HT1080 (cell line): ENCODE results near the gene DEFB128. TPM values are rescaled to one million over a fixed set of nuclear protein-coding genes. Genes with fewer than 3 reads are reported as not detected.
"Not testable (repeated sequence)": the region's sequence is repeated elsewhere in the genome, so short reads cannot be mapped to it uniquely, and the experiment has no call there.

Experiments used
- DNase-seq: peaks from one replicate; pipeline ENCODE4 v3.0.0-alpha.2; 2015; ENCODE audit warnings: low read depth
- polyA plus RNA-seq, 2 experiments: library from polyadenylated mRNA; depleted of rRNA; stranded (reverse); fragments of >200 nt; gene quantifications; 2 replicates each; pipeline ENCODE4 v1.2.3, GENCODE V29; 2015
- total RNA-seq: library from RNA; depleted of rRNA; stranded (reverse); fragments of >200 nt; shearing (Covaris generic); gene quantifications from 2 replicates; pipeline ENCODE4 v1.2.3, GENCODE V29; 2014; rRNA removed

Gene DEFB128
- total RNA-seq, result not detected in 2 replicates
- not detected in 2 replicates for polyA plus RNA-seq (2015; cell fraction: cytosol; rRNA removed)
- polyA plus RNA-seq (2015; cell fraction: nucleus; rRNA removed), result not detected in 2 replicates

DNA sequence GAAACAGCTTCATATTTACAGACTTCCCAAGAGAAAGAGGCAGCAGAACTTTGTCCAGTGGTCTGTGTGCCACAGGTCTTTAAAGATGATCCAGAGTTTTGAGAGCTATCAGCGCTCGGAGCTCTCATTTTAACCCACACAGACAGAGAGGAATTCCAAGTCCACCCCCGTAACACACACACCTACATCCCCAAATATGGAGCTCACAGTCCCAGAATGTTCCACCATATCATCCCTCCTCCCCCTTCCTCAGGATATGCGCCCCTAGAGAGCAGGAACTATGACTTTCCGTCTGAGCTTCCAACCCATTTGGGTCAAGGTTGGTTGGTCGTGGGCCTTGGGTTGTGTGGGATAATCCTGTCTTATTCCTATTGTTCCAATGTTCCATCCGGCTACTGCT is at the start of gene DEFB128:
TSS of gene DEFB128 (minus strand) at position 101 of the 400 bp plus-strand sequence. CDS start at position 13, 88 bp downstream.
- no peak for DNase-seq

DNA sequence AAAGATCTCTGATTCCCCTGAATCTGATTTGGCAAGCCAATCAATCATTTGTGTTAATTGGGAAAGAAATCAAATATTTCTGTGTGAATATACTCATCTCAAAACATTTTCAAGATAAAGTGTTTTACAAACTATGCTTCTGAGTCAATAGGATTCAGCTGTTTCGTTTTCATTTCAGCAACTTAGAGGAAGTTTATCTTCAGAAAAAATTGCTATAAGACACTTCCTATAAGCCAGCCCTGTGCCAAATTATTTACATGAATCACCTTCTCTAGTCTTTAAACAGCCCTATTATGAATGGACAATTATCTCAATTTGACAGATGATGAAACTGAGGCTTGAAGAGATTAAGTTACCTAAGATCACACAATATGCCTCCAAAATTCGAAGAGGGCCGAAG is 48.4 kb upstream of the DEFB128 start:
- no peak for DNase-seq

DNA sequence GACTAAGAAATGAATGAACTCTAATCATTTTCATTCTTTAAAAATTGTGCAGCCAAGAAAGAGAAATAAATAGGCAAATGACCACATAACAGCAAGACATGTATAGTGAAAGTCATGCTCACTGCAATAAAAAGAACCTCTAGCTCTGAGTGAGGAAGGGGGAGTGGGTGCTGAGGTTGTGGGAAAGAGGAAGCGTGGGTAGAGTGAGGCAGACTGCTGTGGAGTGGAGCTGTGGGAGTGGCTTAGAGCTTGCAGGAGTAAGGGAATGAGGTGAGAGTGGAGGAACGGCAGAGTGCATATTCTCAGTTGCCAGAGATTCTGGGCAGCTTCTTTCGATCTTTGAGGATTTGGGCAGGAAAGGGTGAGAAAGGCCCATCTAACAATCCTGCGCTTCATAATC is 48.0 kb upstream of the DEFB128 start:
- no peak for DNase-seq

- DNase-seq, result peak; percentile 17
Observed at GRCh38 chr20:235891-236290, 46.4 kb upstream of the DEFB128 start.

DNA sequence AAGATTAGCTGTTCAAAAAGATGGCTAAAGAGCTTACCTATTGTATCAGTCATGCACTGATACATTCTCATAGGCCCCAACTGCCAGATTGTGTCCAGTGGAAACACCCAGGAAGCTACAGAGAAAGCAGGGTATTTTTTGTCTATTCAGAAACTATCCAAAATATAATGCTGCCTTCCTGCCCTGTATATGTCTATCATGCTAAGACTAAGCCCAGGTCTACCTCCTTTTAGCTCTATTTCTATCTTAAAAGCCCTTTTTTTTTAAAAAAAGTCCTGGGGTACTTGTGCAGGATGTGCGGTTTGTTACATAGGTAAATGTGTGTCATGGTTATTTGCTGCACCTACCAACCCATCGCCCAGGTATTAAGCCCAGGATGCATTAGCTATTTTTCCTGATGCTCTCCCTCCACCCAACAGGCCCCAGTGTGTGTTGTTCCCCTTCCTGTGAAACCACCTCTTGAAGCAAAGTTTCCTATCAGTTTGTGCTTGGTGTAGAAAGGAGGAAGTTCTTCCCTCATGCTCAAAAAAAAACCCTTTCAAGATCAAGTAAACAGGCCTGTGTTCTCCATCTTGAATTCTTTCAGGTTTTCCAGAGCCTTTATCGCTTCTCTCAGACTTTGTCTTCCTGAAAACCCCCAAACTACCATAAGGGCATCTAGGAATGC is 38.1 kb upstream of the DEFB128 start:
- DNase-seq, result no peak

DNA sequence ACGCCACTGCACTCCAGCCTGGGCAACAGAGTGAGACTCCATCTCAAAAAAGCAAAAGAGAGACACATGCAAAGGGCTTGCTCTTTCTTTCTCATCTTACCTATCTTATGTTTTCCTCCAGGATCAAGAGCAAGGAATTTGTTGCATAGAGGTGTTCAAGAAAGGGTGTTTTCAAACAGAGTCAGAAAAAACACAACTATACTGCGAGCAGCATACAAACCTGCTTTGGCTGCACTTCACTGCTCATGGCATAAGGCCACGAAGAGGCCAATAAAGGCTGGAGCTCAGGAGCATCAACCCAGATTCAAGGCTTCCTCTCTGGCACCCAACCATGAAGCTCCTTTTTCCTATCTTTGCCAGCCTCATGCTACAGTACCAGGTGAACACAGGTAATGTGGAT is 37.4 kb upstream of the DEFB128 start, which contains the start of gene DEFB129:
TSS of gene DEFB129 (plus strand) at position 301 of the 400 bp plus-strand sequence. CDS start at position 332, 31 bp downstream.
- DNase-seq, result no peak

DNA sequence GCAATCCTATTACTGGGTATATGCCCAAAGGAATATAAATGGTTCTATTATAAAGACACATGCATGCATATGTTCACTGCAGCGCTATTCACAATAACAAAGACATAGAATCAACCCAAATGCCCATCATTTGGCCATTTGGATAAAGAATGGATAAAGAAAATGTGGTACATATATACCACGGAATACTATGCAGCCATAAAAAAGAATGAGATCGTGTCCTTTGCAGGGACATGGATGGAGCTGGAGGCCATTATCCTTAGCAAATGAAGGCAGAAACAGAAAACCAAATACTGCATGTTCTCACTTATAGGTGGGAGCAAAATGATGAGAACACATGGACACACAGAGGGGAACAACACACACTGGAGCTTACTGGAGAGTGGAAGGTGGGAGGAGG is 36.4 kb upstream of the DEFB128 start:
- not testable (repeated sequence) for DNase-seq

DNA sequence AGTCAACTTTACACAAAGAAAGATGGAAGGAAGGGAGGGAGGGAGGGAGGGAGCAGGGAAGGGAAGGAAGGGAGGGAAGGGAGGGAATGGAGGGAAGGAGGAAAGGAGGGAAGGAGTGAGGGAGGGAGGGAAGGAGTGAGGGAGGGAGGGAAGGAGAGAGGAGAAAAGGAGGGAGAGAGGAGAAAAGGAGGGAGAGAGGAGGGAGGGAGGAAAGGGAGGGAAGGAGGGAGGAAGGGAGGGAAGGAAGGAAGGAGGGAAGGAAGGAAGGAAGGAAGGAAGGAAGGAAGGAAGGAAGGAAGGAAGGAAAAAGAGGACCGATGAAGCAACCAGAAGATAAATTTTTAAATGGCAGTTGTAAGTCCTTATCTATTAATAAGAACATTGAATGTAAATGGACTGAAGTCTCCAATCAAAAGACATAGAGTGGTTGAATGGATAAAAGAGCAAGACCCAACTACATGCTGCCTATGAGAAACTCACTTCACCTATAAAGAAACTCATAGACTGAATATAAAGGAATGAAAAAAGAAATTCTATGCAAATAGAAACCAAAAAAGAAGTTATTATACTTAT is 31.8 kb upstream of the DEFB128 start:
- no peak for DNase-seq

DNA sequence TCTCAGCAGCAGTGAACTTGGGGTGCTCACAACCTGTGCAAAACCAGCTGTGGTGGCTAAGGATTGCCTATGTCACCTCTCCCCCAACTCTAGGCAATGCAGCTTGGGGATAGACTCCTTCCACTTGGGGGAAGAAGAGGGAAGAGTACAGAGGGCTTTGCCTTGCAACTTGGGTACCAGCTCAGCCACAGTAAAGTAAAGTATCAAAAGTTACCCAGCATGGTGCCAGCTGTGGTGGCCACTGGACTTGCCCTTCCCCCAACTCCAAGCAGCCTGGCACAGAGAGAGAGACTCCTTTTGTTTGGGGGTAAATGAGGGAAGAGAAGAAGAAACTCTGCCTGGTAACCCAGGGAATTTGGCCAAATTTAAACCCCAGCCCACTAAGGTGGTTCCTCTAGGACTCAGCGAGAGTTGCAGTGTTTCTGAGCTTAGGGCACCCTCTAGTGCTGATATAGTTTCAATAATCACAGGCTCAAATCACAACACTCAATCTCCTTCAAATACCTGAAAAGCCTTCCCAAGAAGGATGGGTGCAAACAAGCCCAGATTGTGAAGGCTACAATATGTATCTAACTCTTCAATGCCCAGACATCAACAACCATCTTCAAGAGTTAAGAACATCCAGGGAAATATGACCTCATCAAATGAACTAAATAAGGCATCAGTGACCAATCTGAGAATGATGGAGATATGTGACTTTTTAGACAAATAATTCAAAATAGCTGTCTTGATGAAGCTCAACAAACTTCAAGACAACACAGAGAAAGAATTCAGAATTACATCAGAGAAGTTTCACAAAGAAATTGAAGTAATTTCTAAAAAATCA is 30.0 kb upstream of the DEFB128 start:
- DNase-seq, result peak; percentile 15

DNA sequence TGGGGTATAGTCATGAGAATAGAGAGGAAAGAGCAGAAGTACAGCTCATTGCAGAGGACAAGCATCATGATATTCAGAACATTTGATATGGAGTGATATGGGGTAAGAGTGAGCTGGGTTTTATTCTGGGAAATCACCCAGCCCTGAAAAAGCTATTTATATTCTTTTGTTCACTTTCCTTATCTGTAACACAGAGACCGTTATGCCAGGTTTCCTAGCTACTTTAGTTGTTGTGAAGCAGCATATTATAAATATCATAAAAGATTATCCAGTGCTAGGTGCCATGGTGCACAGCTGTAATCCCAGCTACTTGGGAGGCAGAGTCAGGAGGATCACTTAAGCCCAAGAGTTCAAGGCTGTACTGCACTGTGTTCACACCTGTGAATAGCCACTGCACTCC is 27.8 kb upstream of the DEFB128 start:
- no peak for DNase-seq

- DNase-seq, result no peak
Observed at GRCh38 chr20:215796-216195, 26.3 kb upstream of the DEFB128 start.

DNA sequence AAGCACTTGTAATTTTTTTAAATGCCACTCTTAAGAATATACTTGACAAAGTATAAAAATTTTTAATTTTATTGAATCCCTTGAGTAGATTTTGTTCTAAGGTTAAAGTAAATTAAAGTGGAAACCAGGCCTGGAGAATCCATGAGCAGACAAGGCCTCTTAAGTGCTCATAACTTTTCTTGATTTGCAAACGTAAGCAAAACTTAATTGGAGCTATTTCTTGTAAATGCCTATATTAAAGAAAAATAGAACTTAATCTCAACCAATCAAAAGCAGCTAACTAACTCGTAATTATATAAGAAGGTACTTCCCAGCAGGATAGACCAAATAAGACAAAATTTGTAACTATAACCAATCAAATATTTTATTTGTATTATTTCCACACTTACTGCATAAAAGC is 24.9 kb upstream of the DEFB128 start:
- DNase-seq, result no peak

GRCh38 chr20:210809-211502 is 21.4 kb upstream of the DEFB128 start:
- no peak for DNase-seq

GRCh38 chr20:208942-209566 is 19.5 kb upstream of the DEFB128 start:
- peak; percentile 64 for DNase-seq

- DNase-seq, result not testable (repeated sequence)
Observed at GRCh38 chr20:203630-204029, 14.1 kb upstream of the DEFB128 start.

DNA sequence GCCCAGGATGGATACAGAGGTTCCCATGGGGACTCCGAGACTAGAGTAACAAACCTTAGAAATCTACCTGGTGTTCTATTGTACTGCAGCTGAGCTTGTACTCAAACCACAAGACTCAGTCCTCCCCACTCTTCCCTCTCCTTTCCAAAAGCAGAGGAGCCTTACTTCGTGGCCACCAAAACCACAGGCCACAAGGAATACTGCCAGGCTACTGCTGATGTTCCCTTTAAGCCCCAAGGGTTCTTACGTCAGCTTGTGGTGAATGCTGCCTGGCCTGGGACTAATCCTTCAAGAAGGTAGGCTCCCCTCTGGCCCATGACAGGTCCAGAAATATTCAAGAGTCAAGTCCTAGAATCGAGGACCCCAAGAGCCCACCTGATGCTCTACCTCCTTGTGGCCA is 10.5 kb upstream of the DEFB128 start:
- DNase-seq, result peak; percentile 15

DNA sequence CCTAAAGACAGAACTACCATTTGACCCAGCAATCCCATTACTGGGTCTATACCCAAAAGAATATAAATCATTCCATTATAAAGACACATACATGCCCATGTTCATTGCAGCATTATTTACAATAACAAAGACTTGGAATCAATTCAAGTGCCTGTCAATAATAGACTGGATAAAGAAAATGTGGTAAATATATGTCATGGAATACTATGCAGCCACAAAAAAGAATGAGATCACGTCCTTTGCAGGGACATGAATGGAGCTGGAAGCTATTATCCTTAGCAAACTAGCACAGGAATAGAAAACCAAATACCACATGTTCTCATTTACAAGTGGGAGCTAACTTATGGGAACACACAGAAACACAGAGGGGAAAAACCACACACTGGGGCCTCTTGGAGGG is 8.7 kb upstream of the DEFB128 start:
- no peak for DNase-seq

- DNase-seq, result no peak
Observed at GRCh38 chr20:187733-188132, 1.8 kb downstream of the DEFB128 start.

- DNase-seq, result no peak
Observed at GRCh38 chr20:184288-184687, 5.2 kb downstream of the DEFB128 start.

GRCh38 chr20:168876-169275 is 20.6 kb downstream of the DEFB128 start:
- no peak for DNase-seq

DNA sequence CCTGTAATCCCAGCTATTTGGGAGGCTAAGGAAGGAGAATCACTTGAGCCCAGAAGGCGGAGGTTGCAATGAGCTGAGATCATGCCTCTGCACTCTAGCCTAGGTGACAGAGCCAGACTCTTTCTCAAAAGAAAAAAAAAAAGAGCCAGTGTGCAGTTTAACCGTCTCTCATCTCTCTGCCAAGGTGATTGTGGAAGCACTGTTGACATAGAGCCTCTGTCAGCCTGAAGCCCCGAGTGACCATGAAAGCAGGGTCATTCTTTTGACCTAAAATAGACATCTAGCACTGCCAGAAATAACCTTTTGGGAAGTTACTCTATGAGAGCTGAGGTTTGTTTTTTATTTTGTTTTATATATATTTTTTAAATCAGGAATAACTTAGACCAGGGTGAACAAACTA is 24.9 kb downstream of the DEFB128 start:
- DNase-seq, result no peak
